ENCODE results near the gene KRABD2.

The KRABD2 gene

GRCh38 chr17:8413938-8414337 is 37.4 kb upstream of the KRABD2 start:
- Histone ChIP-seq H3K9me3 (ENCODE audit: low read depth, low read length, poor library complexity, severe bottlenecking) (no peaks in the 10 kb centered on the region), H3K4me1 (ENCODE audit: insufficient read depth, low read length, poor library complexity, severe bottlenecking) (no peaks in the 10 kb centered on the region), H3K27ac (ENCODE audit: low read depth, low read length, poor library complexity, severe bottlenecking) (no peak overlapping the region), H3K27me3 (replicated peaks; ENCODE audit: insufficient read depth, low read depth, low read length, poor library complexity) (no peaks in the 10 kb centered on the region), H3K36me3 (ENCODE audit: insufficient read depth, low read length, poor library complexity, severe bottlenecking) (no peaks in the 10 kb centered on the region), H3K4me3 (ENCODE audit: low read depth, low read length, poor library complexity, severe bottlenecking) (no peak overlapping the region)
- DNase-seq (ENCODE audit: low spot score) = no peak
- TF ChIP-seq EZH2 (IDR thresholded peaks at IDR 0.05; ENCODE audit: borderline replicate concordance, low read depth, low read length, poor library complexity, severe bottlenecking) (no peak), CTCF (conservative IDR thresholded peaks at IDR 0.05; ENCODE audit: low read depth, low read length) (no peak)
- ChIA-PET CTCF (no interaction called here), POLR2A (ENCODE audit: low non-redundant PET) (no interaction called here)
- intact Hi-C loops (cut with micrococcal nuclease; ENCODE audit: unreplicated experiment) = loop anchor here (10.0 kb wide), 1 partner anchor 481 kb away; no protein-coding TSS in a partner anchor
- BruUV-seq (replicated peaks) = no TSS peak

- Histone ChIP-seq H3K4me1 (ENCODE audit: insufficient read depth, low read length, poor library complexity, severe bottlenecking) (no peaks in the 10 kb centered on the region), H3K4me3 (ENCODE audit: low read depth, low read length, poor library complexity, severe bottlenecking) (no peak overlapping the region), H3K9me3 (ENCODE audit: low read depth, low read length, poor library complexity, severe bottlenecking) (no peaks in the 10 kb centered on the region), H3K27me3 (replicated peaks; ENCODE audit: insufficient read depth, low read depth, low read length, poor library complexity) (no peaks in the 10 kb centered on the region), H3K27ac (ENCODE audit: low read depth, low read length, poor library complexity, severe bottlenecking) (no peak overlapping the region), H3K36me3 (ENCODE audit: insufficient read depth, low read length, poor library complexity, severe bottlenecking) (no peaks in the 10 kb centered on the region)
- ChIA-PET CTCF (interaction anchor here (0.7 kb wide), 1 partner anchor 73 kb away, joined by 3 read pairs; no protein-coding TSS in a partner anchor), POLR2A (ENCODE audit: low non-redundant PET) (no interaction called here)
- BruUV-seq (replicated peaks) = no TSS peak
- intact Hi-C loops (cut with micrococcal nuclease; ENCODE audit: unreplicated experiment) = loop anchor here (10.0 kb wide), 1 partner anchor 481 kb away; no protein-coding TSS in a partner anchor
- DNase-seq (ENCODE audit: low spot score) = no peak
- TF ChIP-seq CTCF (conservative IDR thresholded peaks at IDR 0.05; ENCODE audit: low read depth, low read length) (no peak), EZH2 (IDR thresholded peaks at IDR 0.05; ENCODE audit: borderline replicate concordance, low read depth, low read length, poor library complexity, severe bottlenecking) (no peak)
Observed at GRCh38 chr17:8413328-8413727, 36.8 kb upstream of the KRABD2 start.

GRCh38 chr17:8412089-8412488 is 35.6 kb upstream of the KRABD2 start:
- no peak for DNase-seq (ENCODE audit: low spot score)
- Histone ChIP-seq H3K27ac (ENCODE audit: low read depth, low read length, poor library complexity, severe bottlenecking) (no peak overlapping the region), H3K9me3 (ENCODE audit: low read depth, low read length, poor library complexity, severe bottlenecking) (no peaks in the 10 kb centered on the region), H3K4me3 (ENCODE audit: low read depth, low read length, poor library complexity, severe bottlenecking) (no peak overlapping the region), H3K27me3 (replicated peaks; ENCODE audit: insufficient read depth, low read depth, low read length, poor library complexity) (no peaks in the 10 kb centered on the region), H3K36me3 (ENCODE audit: insufficient read depth, low read length, poor library complexity, severe bottlenecking) (no peaks in the 10 kb centered on the region), H3K4me1 (ENCODE audit: insufficient read depth, low read length, poor library complexity, severe bottlenecking) (no peaks in the 10 kb centered on the region)
- intact Hi-C loops (cut with micrococcal nuclease; ENCODE audit: unreplicated experiment) = loop anchor here (10.0 kb wide), 1 partner anchor 483 kb away; no protein-coding TSS in a partner anchor
- ChIA-PET POLR2A (ENCODE audit: low non-redundant PET) (no interaction called here), CTCF (no interaction called here)
- BruUV-seq (replicated peaks) = no TSS peak
- TF ChIP-seq EZH2 (IDR thresholded peaks at IDR 0.05; ENCODE audit: borderline replicate concordance, low read depth, low read length, poor library complexity, severe bottlenecking) = no peak

- no peak for TF ChIP-seq EZH2 (IDR thresholded peaks at IDR 0.05; ENCODE audit: borderline replicate concordance, low read depth, low read length, poor library complexity, severe bottlenecking)
- TF ChIP-seq CTCF (conservative IDR thresholded peaks at IDR 0.05; ENCODE audit: low read depth, low read length) = no peak
- intact Hi-C loops (cut with micrococcal nuclease; ENCODE audit: unreplicated experiment) = loop anchor here (1.0 to 10.0 kb wide), 3 partner anchors 335 to 484 kb away; no protein-coding TSS in a partner anchor
- H3K4me1 ChIP-seq (ENCODE audit: insufficient read depth, low read length, poor library complexity, severe bottlenecking) = no peaks in the 10 kb centered on the region
- H3K27ac ChIP-seq (ENCODE audit: low read depth, low read length, poor library complexity, severe bottlenecking) = no peak overlapping the region
- ChIA-PET CTCF (interaction anchor here (1.2 to 1.4 kb wide), 2 partner anchors 335 to 375 kb away, joined by 7 to 14 read pairs; no protein-coding TSS in a partner anchor), POLR2A (ENCODE audit: low non-redundant PET) (interaction anchor here (0.6 kb wide), 2 partner anchors 116 to 328 kb away, joined by 3 to 7 read pairs; partner anchors contain the start of gene SLC25A35)
- H3K27me3 ChIP-seq (replicated peaks; ENCODE audit: insufficient read depth, low read depth, low read length, poor library complexity) = no peaks in the 10 kb centered on the region
- H3K36me3 ChIP-seq (ENCODE audit: insufficient read depth, low read length, poor library complexity, severe bottlenecking) = no peaks in the 10 kb centered on the region
- no peak for DNase-seq (ENCODE audit: low spot score)
- H3K4me3 ChIP-seq (ENCODE audit: low read depth, low read length, poor library complexity, severe bottlenecking) = no peak overlapping the region
- H3K9me3 ChIP-seq (ENCODE audit: low read depth, low read length, poor library complexity, severe bottlenecking) = no peaks in the 10 kb centered on the region
- BruUV-seq (replicated peaks) = no TSS peak
Observed at GRCh38 chr17:8410883-8411238, 34.4 kb upstream of the KRABD2 start.
